GM12878 (cell line): ENCODE results near the gene KLHL2. TPM values are rescaled to one million over a fixed set of nuclear protein-coding genes. Genes with fewer than 3 reads are reported as not detected.

Source experiments
- ATAC-seq: fragments of 200-7000 bp; cut with Tn5 transposase; 3 replicates; pipeline ENCODE4 v1.9.1; 2020; ENCODE audit warnings: mild to moderate bottlenecking, moderate library complexity
- BruUV-seq: library from RNA; stranded (reverse); fragments of 400-500 nt; replicated peaks from 2 replicates; lab custom pipeline; 2021; lab: Mats Ljungman, UMichigan
- CTCF ChIA-PET: fragments of 300-600 bp; sonication (Branson Sonifier 250); formaldehyde crosslinking; extraction: SDS; loops from one replicate; lab custom pipeline; 2021; ENCODE audit warnings: inconsistent platforms; lab: Yijun Ruan, JAX
- POLR2A ChIA-PET: fragments of 350-600 bp; formaldehyde crosslinking; extraction: SDS; loops from one replicate; lab custom pipeline; 2021; ENCODE audit warnings: inconsistent platforms; lab: Charles Lee
- RAD21 ChIA-PET: fragments of 300-600 bp; sonication (Branson Sonifier 250); formaldehyde crosslinking; loops from one replicate; lab custom pipeline; 2023; ENCODE audit warnings: antibody characterized with exemption; ENCODE audit not compliant: unreplicated experiment; lab: Charles Lee
- SMC1A ChIA-PET: fragments of 300-600 bp; sonication (Branson Sonifier 250); formaldehyde crosslinking; loops from one replicate; lab custom pipeline; 2023; ENCODE audit not compliant: unreplicated experiment, uncharacterized antibody; lab: Charles Lee
- DNase-seq: peaks from one replicate; pipeline ENCODE4 v3.0.0-alpha.2; 2011; ENCODE audit warnings: low read depth, low spot score
- FAIRE-seq: peaks from 3 replicates; lab custom pipeline; 2011; peaks lifted over from hg19 to GRCh38; lab: Jason Lieb, UNC
- H2AFZ ChIP-seq: 2 replicates; pipeline ENCODE4 v1.6.0; 2011; ENCODE audit warnings: low read depth, low read length, control low read depth; ENCODE audit not compliant: control insufficient read depth
- H3K27ac ChIP-seq: 2 replicates; pipeline ENCODE4 v1.5.1; 2011; ENCODE audit warnings: control low read depth; ENCODE audit not compliant: control insufficient read depth, insufficient read depth
- H3K27me3 ChIP-seq, 2 experiments: replicated peaks in 1 of 2; 2 replicates each; pipeline versions ENCODE4 v1.6.0 to v1.6.1; 2011; ENCODE audit warnings: low read length in 1 of 2; ENCODE audit not compliant: control insufficient read depth in 2 of 2, insufficient read depth in 2 of 2
- H3K36me3 ChIP-seq, 2 experiments: 2 replicates each; pipeline ENCODE4 v1.5.1; 2011; ENCODE audit warnings: low read length in 1 of 2; ENCODE audit not compliant: control insufficient read depth in 2 of 2, insufficient read depth in 2 of 2
- H3K4me1 ChIP-seq: 2 replicates; pipeline ENCODE4 v1.6.1; 2011; ENCODE audit warnings: mild to moderate bottlenecking, low read length, moderate library complexity, mixed read lengths; ENCODE audit not compliant: control insufficient read depth, insufficient read depth
- H3K4me2 ChIP-seq: 2 replicates; pipeline ENCODE4 v1.6.0; 2011; ENCODE audit warnings: control low read depth; ENCODE audit not compliant: control insufficient read depth, insufficient read depth
- H3K4me3 ChIP-seq: fragments of 200-600 bp; sonication (generic); 2 replicates; pipeline ENCODE4 v1.5.1; 2016
- H3K79me2 ChIP-seq: 2 replicates; pipeline ENCODE4 v1.6.0; 2011; ENCODE audit warnings: low read length; ENCODE audit not compliant: control insufficient read depth, insufficient read depth
- H3K9ac ChIP-seq: 2 replicates; pipeline ENCODE4 v1.8.0; 2011; ENCODE audit warnings: low read length, control low read depth, mixed read lengths; ENCODE audit not compliant: control insufficient read depth, insufficient read depth
- H3K9me3 ChIP-seq: replicated peaks from 3 replicates; pipeline ENCODE4 v1.5.1; 2011; ENCODE audit warnings: mild to moderate bottlenecking, low read length; ENCODE audit not compliant: control insufficient read depth, insufficient read depth
- H4K20me1 ChIP-seq: 2 replicates; pipeline ENCODE4 v1.6.0; 2011; ENCODE audit not compliant: control insufficient read depth, insufficient read depth
- BMI1 ChIP-seq: fragments of 450-650 bp; IDR thresholded peaks from 2 replicates; pipeline ENCODE4 v1.6.1; 2016; ENCODE audit warnings: mild to moderate bottlenecking, moderate library complexity, borderline replicate concordance
- CHD4 ChIP-seq: fragments of 200-600 bp; sonication (generic); IDR thresholded peaks from 2 replicates; pipeline ENCODE4 v1.6.1; 2016; ENCODE audit warnings: mild to moderate bottlenecking
- EED ChIP-seq: sonication (generic); IDR thresholded peaks from 2 replicates; pipeline ENCODE4 v1.6.1; 2016; ENCODE audit warnings: antibody characterized with exemption, low read depth
- KAT2A ChIP-seq: conservative IDR thresholded peaks from 2 replicates; pipeline ENCODE4 v1.6.1; 2011; ENCODE audit warnings: low read depth, low read length; ENCODE audit not compliant: control insufficient read depth
- LARP7 ChIP-seq: fragments of 450-650 bp; IDR thresholded peaks from 2 replicates; pipeline ENCODE4 v1.6.1; 2017; ENCODE audit warnings: mild to moderate bottlenecking
- NFYB ChIP-seq: IDR thresholded peaks from 2 replicates; pipeline ENCODE4 v1.6.1; 2011; ENCODE audit warnings: low read depth, mild to moderate bottlenecking, low read length, improper control_type of control experiment, moderate library complexity; ENCODE audit not compliant: insufficient read depth
- NR2C1 ChIP-seq: fragments of 450-650 bp; IDR thresholded peaks from 2 replicates; pipeline ENCODE4 v1.6.1; 2017; ENCODE audit warnings: antibody characterized with exemption, mild to moderate bottlenecking, moderate library complexity
- RAD21 ChIP-seq: IDR thresholded peaks from 2 replicates; pipeline ENCODE4 v1.6.1; 2011; ENCODE audit warnings: mild to moderate bottlenecking, low read depth, low read length, moderate library complexity; ENCODE audit not compliant: insufficient read depth
- SIX5 ChIP-seq: IDR thresholded peaks from 2 replicates; pipeline ENCODE4 v1.6.1; 2011; ENCODE audit warnings: mild to moderate bottlenecking, low read depth, low read length, moderate library complexity; ENCODE audit not compliant: severe bottlenecking
- SMC3 ChIP-seq: IDR thresholded peaks from 2 replicates; pipeline ENCODE4 v1.6.1; 2011; ENCODE audit warnings: low read length, improper control_type of control experiment, borderline replicate concordance
- STAT3 ChIP-seq: IDR thresholded peaks from 2 replicates; pipeline ENCODE4 v1.6.1; 2011; ENCODE audit warnings: low read depth, low read length, improper control_type of control experiment
- WRNIP1 ChIP-seq: IDR thresholded peaks from 2 replicates; pipeline ENCODE4 v1.6.1; 2011; ENCODE audit warnings: low read depth, low read length, improper control_type of control experiment, borderline replicate concordance
- ZNF24 ChIP-seq: fragments of 450-650 bp; IDR thresholded peaks from 2 replicates; pipeline ENCODE4 v1.6.1; 2017; ENCODE audit warnings: antibody characterized with exemption, mild to moderate bottlenecking
- WGBS: methylation state at CpG from one replicate; pipeline ENCODE4 v1.1.6; 2016; ENCODE audit warnings: low lambda C conversion rate; ENCODE audit not compliant: insufficient replicate concordance, insufficient coverage; ENCODE audit errors: missing lambda C conversion rate; 5-methylcytosine and 5-hydroxymethylcytosine counted together
- in situ Hi-C: fragments of 300-500 bp; cut with MboI; formaldehyde crosslinking; loops from 9 replicates; pipeline ENCODE4 v1.14.3; 2018; ENCODE audit warnings: mixed read lengths
- intact Hi-C: fragments of 100-400 bp; cut with micrococcal nuclease; formaldehyde crosslinking; loops from one replicate; pipeline ENCODE4 v1.14.2; 2022; ENCODE audit not compliant: unreplicated experiment
- polyA plus RNA-seq, 11 experiments: library from polyadenylated mRNA; depleted of rRNA in 4 of 11; unstranded in 6 of 11; stranded (reverse) in 5 of 11; fragments of >200 nt; fragmentation: Nextera tagmentation in 4 of 11; fragmentation: Illumina TruSeq in 1 of 11; extraction: Ambion mirVana in 4 of 11; extraction: Trizol in 1 of 11; gene quantifications; 1 replicate in 1 of 11; 2 replicates in 10 of 11; pipeline versions ENCODE4 v1.2.1 to v1.2.3, GENCODE V29; 2011 to 2016; ENCODE audit warnings: inconsistent platforms in 2 of 11, missing spikeins in 2 of 11, low read depth in 1 of 11
- total RNA-seq, 4 experiments: library from RNA; depleted of rRNA in 3 of 4; stranded (reverse); fragments of >200 nt in 3 of 4; fragmentation: Illumina TruSeq in 1 of 4; extraction: Trizol in 1 of 4; gene quantifications; 2 replicates each; pipeline versions ENCODE4 v1.2.1 to v1.2.3, GENCODE V29; 2013 to 2021
- TF ChIP-seq, protein P1 (sequence below), 3 experiments: IDR thresholded peaks in 2 of 3; conservative IDR thresholded peaks in 1 of 3; 2 replicates each; pipeline ENCODE4 v1.5.1; 2011; ENCODE audit warnings: low read depth in 3 of 3, low read length in 3 of 3, mild to moderate bottlenecking in 3 of 3, control low read depth in 2 of 3, moderate library complexity in 2 of 3, inconsistent platforms in 1 of 3, mixed read lengths in 1 of 3; ENCODE audit not compliant: control insufficient read depth in 2 of 3, insufficient read depth in 1 of 3; ENCODE audit errors: extremely low read depth in 1 of 3
- TF ChIP-seq, protein P2 (sequence below): IDR thresholded peaks from 2 replicates; pipeline ENCODE4 v1.6.1; 2012; ENCODE audit warnings: low read length, inconsistent platforms

Gene KLHL2
- total and polyA plus RNA-seq, 10 of the 15 experiments (the other 5 are each of a cell fraction or from before 2014, with no cell fraction given) = 4.8 to 22.8 (median 12.9) TPM

DNA sequence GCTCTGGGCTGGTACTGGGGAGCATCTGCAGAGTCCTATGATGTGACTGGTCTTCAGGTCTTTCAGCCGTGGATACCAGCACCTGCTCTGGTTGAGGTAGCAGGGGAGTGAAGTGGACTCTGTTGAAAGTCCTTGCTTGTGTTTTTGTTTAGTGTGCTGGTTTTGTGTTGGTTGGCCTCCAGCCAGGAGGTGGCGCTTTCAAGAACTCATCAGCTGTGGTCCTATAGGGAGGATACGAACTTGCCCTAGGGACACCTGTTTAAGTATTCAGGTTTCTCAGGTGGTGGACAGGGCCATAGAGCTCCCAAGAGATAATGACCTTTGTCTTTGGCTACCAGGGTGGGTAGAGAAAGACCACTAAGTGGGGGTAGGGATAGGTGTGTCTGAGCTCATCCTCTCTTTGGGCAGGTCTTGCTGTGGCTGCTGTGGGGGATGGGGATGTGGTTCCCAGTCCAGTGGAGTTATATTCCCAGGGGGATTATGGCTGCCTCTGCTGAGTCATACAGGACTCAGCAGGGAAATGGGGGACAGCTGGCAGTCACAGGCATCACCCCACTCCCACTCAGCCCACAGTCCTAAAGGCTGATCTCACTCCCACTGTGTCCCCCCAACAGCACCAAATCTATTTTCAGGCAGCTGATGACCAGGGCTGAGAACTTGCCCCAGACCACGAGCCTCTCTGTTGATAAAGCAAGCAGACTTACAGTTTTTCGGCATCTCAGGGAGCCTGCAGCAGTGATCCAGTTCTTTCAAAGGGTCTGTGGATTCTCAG is 144.2 kb downstream of the KLHL2 start (continued):
- no peak for TF ChIP-seq NFYB

DNA sequence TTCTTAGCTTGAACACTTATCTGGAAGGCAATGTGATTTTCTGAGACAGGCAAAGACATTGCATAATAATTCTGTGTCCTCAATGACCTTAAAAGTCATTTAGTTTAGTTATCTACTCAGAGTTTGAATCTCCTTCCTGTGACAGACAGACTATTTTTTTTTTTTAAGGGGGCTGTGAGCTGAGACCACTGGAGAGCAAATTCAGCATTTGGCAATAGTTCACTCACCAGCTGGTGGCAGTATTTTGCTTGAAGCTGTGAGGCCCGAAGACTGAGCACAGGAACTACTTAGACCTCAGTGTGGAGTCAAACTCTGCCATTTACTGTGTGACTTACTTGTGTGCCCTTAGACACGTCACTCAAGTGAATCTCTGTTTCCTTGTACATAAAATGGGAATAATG is 148.5 kb downstream of the KLHL2 start:
- H3K4me3 ChIP-seq = no peak overlapping the region
- CTCF ChIA-PET = interaction anchor here (0.6 to 2.8 kb wide), 24 partner anchors 9 to 1238 kb away, joined by 3 to 18 read pairs (median 4); partner anchors contain the start of gene TMEM192

More for the DNA sequence above, 148.5 kb downstream of the KLHL2 start:
- peak; percentile 84 for ATAC-seq
- WGBS = 0% methylated on average over 2 of the region's 2 CpGs
- H3K27ac ChIP-seq = no peak overlapping the region
- ChIA-PET RAD21 (interaction anchor here (0.8 to 1.6 kb wide), 3 partner anchors 13 to 225 kb away, joined by 3 to 6 read pairs (median 4); no protein-coding TSS in a partner anchor), SMC1A (interaction anchor here (0.7 to 2.0 kb wide), 6 partner anchors 10 to 228 kb away, joined by 3 to 8 read pairs (median 4); no protein-coding TSS in a partner anchor), POLR2A (no interaction called here)
- TF ChIP-seq EED (no peak), STAT3 (no peak), ZNF24 (no peak), SIX5 (no peak), KAT2A (no peak), LARP7 (no peak), SMC3 (no peak; the same call in 1 of the 2 replicates), WRNIP1 (no peak), NR2C1 (no peak), CHD4 (no peak), RAD21 (0 out of 2 replicates have a peak, but pooled peaks have one; percentile 28), BMI1 (no peak)
- TF ChIP-seq, protein P1, sequence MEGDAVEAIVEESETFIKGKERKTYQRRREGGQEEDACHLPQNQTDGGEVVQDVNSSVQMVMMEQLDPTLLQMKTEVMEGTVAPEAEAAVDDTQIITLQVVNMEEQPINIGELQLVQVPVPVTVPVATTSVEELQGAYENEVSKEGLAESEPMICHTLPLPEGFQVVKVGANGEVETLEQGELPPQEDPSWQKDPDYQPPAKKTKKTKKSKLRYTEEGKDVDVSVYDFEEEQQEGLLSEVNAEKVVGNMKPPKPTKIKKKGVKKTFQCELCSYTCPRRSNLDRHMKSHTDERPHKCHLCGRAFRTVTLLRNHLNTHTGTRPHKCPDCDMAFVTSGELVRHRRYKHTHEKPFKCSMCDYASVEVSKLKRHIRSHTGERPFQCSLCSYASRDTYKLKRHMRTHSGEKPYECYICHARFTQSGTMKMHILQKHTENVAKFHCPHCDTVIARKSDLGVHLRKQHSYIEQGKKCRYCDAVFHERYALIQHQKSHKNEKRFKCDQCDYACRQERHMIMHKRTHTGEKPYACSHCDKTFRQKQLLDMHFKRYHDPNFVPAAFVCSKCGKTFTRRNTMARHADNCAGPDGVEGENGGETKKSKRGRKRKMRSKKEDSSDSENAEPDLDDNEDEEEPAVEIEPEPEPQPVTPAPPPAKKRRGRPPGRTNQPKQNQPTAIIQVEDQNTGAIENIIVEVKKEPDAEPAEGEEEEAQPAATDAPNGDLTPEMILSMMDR (IDR thresholded peaks at IDR 0.05 in 2 of 3, conservative IDR thresholded peaks at IDR 0.05 in 1 of 3; ENCODE audit: control insufficient read depth in 2 of 3, extremely low read depth in 1 of 3, insufficient read depth in 1 of 3, low read depth in 3 of 3, low read length in 3 of 3) = peak; percentile 39 to 48 (median 43); a peak in 5 of 6 replicates
- TF ChIP-seq, protein P2, sequence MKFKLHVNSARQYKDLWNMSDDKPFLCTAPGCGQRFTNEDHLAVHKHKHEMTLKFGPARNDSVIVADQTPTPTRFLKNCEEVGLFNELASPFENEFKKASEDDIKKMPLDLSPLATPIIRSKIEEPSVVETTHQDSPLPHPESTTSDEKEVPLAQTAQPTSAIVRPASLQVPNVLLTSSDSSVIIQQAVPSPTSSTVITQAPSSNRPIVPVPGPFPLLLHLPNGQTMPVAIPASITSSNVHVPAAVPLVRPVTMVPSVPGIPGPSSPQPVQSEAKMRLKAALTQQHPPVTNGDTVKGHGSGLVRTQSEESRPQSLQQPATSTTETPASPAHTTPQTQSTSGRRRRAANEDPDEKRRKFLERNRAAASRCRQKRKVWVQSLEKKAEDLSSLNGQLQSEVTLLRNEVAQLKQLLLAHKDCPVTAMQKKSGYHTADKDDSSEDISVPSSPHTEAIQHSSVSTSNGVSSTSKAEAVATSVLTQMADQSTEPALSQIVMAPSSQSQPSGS = no peak
- H3K36me3 ChIP-seq = no peaks in the 10 kb centered on the region
- no peaks in the 10 kb centered on the region for H3K4me1 ChIP-seq
- peaks cover 2 to 6% of the 10 kb centered on the region in 2 experiments; a peak in 1 of 4 replicates for H3K27me3 ChIP-seq
- H3K9me3 ChIP-seq = no peaks in the 10 kb centered on the region
- no peak for DNase-seq
- H3K4me2 ChIP-seq = no peak overlapping the region
- FAIRE-seq = peak; percentile 7
- no peak overlapping the region for H3K9ac ChIP-seq
- H3K79me2 ChIP-seq = no peaks in the 10 kb centered on the region
- BruUV-seq = no TSS peak
- H2AFZ ChIP-seq = no peak overlapping the region
- no peaks in the 10 kb centered on the region for H4K20me1 ChIP-seq
- intact Hi-C loops (loop anchor here (1.0 kb wide), 1 partner anchor 108 kb away; no protein-coding TSS in a partner anchor), in situ Hi-C loops (no loop called here)
